PFSK-1 (cell line): ENCODE results near the gene RRP1.

Source experiments
- FOXP2 ChIP-seq: optimal IDR thresholded peaks from 2 replicates; pipeline ENCODE3; 2011; ENCODE audit warnings: borderline replicate concordance, control low read depth, inconsistent platforms; ENCODE audit not compliant: insufficient read depth; ENCODE audit errors: extremely low read length, extremely low read depth
- POLR2AphosphoS5 ChIP-seq: IDR thresholded peaks from 2 replicates; pipeline ENCODE4 v1.6.1; 2012; ENCODE audit warnings: low read depth, mild to moderate bottlenecking, control low read depth, low read length, moderate library complexity
- SIN3A ChIP-seq: IDR thresholded peaks from 2 replicates; pipeline ENCODE4 v1.6.1; 2012; ENCODE audit warnings: mild to moderate bottlenecking, low read length, moderate library complexity, borderline replicate concordance; ENCODE audit not compliant: insufficient read depth
- TAF1 ChIP-seq: IDR thresholded peaks from 2 replicates; pipeline ENCODE4 v1.6.1; 2012; ENCODE audit warnings: low read length, control low read depth, borderline replicate concordance; ENCODE audit not compliant: insufficient read depth
- TF ChIP-seq, protein P1 (sequence below), 2 experiments: IDR thresholded peaks; 2 replicates each; pipeline versions ENCODE4 v1.6.1 to v1.8.0; 2011 to 2012; ENCODE audit warnings: low read depth in 2 of 2, low read length in 2 of 2, control low read depth in 1 of 2, inconsistent platforms in 1 of 2, mild to moderate bottlenecking in 1 of 2, moderate library complexity in 1 of 2; ENCODE audit not compliant: insufficient read depth in 1 of 2

Gene RRP1

GRCh38 chr21:43834146-43834905 is 44.9 kb downstream of the RRP1 start:
- TF ChIP-seq SIN3A (no peak), FOXP2 (no peak)

DNA sequence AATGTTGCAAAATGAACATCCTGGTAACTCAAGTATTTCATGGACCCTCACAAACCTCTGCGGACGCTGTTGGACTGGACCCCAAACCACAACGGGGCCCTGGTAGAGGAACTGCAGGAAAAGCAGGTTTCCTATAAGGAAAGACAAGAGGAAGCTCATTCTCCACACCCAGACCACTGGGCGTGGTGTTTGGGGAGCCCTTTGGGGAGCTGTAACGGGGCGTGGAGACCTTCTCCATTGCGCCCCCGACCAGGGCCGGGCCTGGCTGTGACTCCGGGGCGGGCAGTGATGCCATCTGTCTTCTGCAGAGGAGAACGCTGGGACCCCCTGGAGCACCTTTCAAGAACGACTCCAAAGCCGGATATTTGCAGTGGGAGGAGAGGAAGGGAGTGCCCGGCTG is 45.7 kb downstream of the RRP1 start:
- TF ChIP-seq, protein P1, sequence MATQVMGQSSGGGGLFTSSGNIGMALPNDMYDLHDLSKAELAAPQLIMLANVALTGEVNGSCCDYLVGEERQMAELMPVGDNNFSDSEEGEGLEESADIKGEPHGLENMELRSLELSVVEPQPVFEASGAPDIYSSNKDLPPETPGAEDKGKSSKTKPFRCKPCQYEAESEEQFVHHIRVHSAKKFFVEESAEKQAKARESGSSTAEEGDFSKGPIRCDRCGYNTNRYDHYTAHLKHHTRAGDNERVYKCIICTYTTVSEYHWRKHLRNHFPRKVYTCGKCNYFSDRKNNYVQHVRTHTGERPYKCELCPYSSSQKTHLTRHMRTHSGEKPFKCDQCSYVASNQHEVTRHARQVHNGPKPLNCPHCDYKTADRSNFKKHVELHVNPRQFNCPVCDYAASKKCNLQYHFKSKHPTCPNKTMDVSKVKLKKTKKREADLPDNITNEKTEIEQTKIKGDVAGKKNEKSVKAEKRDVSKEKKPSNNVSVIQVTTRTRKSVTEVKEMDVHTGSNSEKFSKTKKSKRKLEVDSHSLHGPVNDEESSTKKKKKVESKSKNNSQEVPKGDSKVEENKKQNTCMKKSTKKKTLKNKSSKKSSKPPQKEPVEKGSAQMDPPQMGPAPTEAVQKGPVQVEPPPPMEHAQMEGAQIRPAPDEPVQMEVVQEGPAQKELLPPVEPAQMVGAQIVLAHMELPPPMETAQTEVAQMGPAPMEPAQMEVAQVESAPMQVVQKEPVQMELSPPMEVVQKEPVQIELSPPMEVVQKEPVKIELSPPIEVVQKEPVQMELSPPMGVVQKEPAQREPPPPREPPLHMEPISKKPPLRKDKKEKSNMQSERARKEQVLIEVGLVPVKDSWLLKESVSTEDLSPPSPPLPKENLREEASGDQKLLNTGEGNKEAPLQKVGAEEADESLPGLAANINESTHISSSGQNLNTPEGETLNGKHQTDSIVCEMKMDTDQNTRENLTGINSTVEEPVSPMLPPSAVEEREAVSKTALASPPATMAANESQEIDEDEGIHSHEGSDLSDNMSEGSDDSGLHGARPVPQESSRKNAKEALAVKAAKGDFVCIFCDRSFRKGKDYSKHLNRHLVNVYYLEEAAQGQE (IDR thresholded peaks at IDR 0.05; ENCODE audit: insufficient read depth in 1 of 2, low read depth in 2 of 2, low read length in 2 of 2): no peak
- TF ChIP-seq TAF1 (no peak), SIN3A (no peak), FOXP2 (no peak), POLR2AphosphoS5 (no peak)

DNA sequence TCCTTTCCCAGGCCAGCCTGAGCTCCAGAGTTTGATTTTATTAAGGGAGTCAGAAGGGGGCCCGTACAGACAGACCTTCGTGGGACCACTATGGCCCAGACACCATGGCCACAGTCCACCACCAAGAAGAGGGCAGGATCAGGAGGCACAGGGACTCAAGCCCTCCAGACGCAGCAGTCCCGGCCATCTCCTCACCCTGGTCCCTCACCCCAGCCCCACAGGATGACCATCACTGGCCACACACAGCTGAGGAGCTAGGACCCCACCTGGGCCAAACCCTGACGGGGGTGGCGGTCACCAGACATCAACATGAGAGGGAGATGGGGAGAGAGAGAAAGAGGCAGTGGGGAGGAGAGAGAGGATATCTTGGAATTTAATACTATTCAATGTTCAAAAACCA is 46.5 kb downstream of the RRP1 start:
- TF ChIP-seq FOXP2 (no peak), SIN3A (no peak), POLR2AphosphoS5 (no peak), TAF1 (no peak)
- TF ChIP-seq, protein P1 (IDR thresholded peaks at IDR 0.05; ENCODE audit: insufficient read depth in 1 of 2, low read depth in 2 of 2, low read length in 2 of 2): no peak

DNA sequence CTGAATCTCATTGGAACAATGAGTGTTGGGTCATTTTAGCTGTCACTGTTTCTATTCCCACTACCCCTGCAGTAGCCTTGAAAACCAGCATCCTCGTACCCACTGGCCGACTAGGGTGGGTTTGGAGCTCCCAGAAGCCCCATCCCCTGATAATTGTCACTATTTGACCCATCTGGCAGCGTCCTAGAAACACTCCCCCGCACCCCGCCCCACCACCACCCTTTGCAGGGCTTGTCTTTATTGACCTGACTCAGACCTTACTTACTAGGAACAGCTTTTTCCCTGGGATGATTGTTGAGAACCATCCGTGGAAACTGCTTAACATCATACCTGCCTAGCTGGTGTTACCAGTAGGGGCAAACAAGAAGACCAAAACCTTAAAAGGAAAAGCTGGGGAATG is 47.2 kb downstream of the RRP1 start:
- TF ChIP-seq POLR2AphosphoS5 (no peak), SIN3A (no peak), TAF1 (no peak), FOXP2 (no peak)
- TF ChIP-seq, protein P1 (IDR thresholded peaks at IDR 0.05; ENCODE audit: insufficient read depth in 1 of 2, low read depth in 2 of 2, low read length in 2 of 2): no peak

GRCh38 chr21:43840259-43840658 is 50.9 kb downstream of the RRP1 start:
- TF ChIP-seq SIN3A (no peak), TAF1 (no peak), FOXP2 (no peak), POLR2AphosphoS5 (no peak)
- TF ChIP-seq, protein P1 (IDR thresholded peaks at IDR 0.05; ENCODE audit: insufficient read depth in 1 of 2, low read depth in 2 of 2, low read length in 2 of 2): no peak
